Tibial nerve (tissue), 3 donors: ENCODE results near the gene SERINC5.

Source experiments
- POLR2A ChIP-seq, 2 donors: fragments of 450-650 bp; IDR thresholded peaks; one replicate each; pipeline ENCODE4 v1.6.1; 2017; ENCODE audit warnings: antibody characterized with exemption in 2 of 2, mild to moderate bottlenecking in 2 of 2, moderate library complexity in 2 of 2
- TF ChIP-seq, protein P1 (sequence below), 5 experiments: fragments of 200-600 bp in 3 of 5; fragments of 450-650 bp in 2 of 5; sonication (generic) in 3 of 5; IDR thresholded peaks; one replicate each; pipeline ENCODE4 v1.5.1; 2016 to 2019; ENCODE audit warnings: antibody characterized with exemption in 5 of 5, mild to moderate bottlenecking in 3 of 5, moderate library complexity in 2 of 5

DNA sequence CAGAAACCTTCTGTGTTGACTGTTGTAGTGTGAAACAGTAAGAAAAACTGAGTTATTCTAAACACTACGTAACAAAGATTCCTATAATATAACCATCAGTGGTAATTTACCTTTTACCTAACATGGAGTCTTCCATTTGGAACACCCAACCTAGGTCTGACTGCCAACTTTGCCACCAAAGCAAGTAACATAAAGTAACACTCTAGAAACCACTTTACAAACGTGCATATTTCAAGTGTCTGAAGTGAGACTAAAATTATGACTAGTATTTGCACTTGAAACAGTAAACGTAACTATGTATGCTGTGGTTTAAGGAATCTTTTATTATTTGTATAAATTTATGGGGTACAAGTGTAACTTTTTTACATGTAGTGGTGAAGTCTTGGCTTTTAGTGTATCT lies 95.6 kb downstream of the SERINC5 start:
- no peak for TF ChIP-seq POLR2A (IDR thresholded peaks at IDR 0.05)
- TF ChIP-seq, protein P1, sequence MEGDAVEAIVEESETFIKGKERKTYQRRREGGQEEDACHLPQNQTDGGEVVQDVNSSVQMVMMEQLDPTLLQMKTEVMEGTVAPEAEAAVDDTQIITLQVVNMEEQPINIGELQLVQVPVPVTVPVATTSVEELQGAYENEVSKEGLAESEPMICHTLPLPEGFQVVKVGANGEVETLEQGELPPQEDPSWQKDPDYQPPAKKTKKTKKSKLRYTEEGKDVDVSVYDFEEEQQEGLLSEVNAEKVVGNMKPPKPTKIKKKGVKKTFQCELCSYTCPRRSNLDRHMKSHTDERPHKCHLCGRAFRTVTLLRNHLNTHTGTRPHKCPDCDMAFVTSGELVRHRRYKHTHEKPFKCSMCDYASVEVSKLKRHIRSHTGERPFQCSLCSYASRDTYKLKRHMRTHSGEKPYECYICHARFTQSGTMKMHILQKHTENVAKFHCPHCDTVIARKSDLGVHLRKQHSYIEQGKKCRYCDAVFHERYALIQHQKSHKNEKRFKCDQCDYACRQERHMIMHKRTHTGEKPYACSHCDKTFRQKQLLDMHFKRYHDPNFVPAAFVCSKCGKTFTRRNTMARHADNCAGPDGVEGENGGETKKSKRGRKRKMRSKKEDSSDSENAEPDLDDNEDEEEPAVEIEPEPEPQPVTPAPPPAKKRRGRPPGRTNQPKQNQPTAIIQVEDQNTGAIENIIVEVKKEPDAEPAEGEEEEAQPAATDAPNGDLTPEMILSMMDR (IDR thresholded peaks at IDR 0.05) = no peak
